HUES64 (cell line): Measurements from ENCODE around the gene NKX1-1.
"Not testable (repeated sequence)": the region's sequence is repeated elsewhere in the genome, so short reads cannot be mapped to it uniquely, and the experiment has no call there.

Source experiments
- H3K27ac ChIP-seq: 2 replicates; pipeline ENCODE4 v1.7.0; 2013; ENCODE audit warnings: low read depth, low read length, inconsistent platforms
- H3K27me3 ChIP-seq: 2 replicates; pipeline ENCODE4 v1.6.1; 2013; ENCODE audit warnings: mild to moderate bottlenecking, low read length; ENCODE audit not compliant: insufficient read depth
- H3K36me3 ChIP-seq: 2 replicates; pipeline ENCODE4 v1.6.1; 2013; ENCODE audit warnings: mild to moderate bottlenecking, low read length; ENCODE audit not compliant: insufficient read depth
- H3K4me1 ChIP-seq: 2 replicates; pipeline ENCODE4 v1.6.1; 2013; ENCODE audit warnings: mild to moderate bottlenecking, low read length, moderate library complexity; ENCODE audit not compliant: insufficient read depth
- H3K4me3 ChIP-seq: 2 replicates; pipeline ENCODE4 v1.5.1; 2013; ENCODE audit warnings: mild to moderate bottlenecking, low read length, moderate library complexity
- H3K9ac ChIP-seq: 2 replicates; pipeline ENCODE4 v1.6.1; 2013; ENCODE audit warnings: mild to moderate bottlenecking, low read depth, low read length
- H3K9me3 ChIP-seq: 2 replicates; pipeline ENCODE4 v1.6.1; 2013; ENCODE audit warnings: low read depth, low read length; ENCODE audit not compliant: insufficient read depth
- WGBS: fragments of 150-250, 120-280 bp; methylation state at CpG from one replicate; pipeline ENCODE4 v1.1.7; 2013; ENCODE audit warnings: missing lambda C conversion rate; 5-methylcytosine and 5-hydroxymethylcytosine counted together

Gene NKX1-1

DNA sequence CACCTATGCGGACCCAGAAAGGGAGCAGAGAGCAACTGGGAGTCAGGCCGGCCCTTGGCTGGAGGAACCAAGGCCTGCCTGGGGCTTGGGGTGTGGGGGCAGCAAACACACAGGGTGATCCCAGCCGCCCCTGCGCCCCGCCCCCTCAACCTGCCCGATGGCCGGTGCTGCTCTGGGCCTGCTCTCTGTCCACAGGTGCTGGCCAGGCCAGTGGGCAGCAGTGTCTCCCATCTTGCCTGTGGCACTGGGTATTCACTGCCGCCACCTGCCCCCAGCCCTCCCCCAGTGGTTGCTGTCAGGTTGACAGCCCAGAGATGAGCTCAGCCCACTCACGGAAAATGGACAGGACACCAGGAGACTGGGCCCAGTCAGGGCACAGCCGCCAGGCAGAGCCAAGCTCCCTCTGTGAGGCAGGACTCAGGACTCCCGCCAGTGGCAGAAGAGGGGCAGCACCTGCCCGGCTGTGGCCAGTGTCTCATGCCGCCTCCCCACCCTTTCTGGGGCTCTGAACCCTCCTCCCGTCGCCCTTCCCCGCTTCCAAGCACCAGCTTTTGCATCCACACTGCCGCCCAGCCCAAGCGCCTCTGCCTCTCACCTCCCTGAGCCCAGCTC is 4.7 kb downstream of the NKX1-1 start:
- H3K9ac ChIP-seq = no peak overlapping the region
- 48% methylated on average over 18 of the region's 18 CpGs for WGBS
- H3K27me3 ChIP-seq = peaks cover 76% of the 10 kb centered on the region
- H3K9me3 ChIP-seq = 0 out of 2 replicates have a peak, but pooled peaks cover 6% of the 10 kb centered on the region
- no peak overlapping the region for H3K27ac ChIP-seq
- no peaks in the 10 kb centered on the region for H3K4me1 ChIP-seq
- no peak overlapping the region for H3K4me3 ChIP-seq
- H3K36me3 ChIP-seq = no peaks in the 10 kb centered on the region

GRCh38 chr4:1400831-1401408 is 5.3 kb downstream of the NKX1-1 start:
- WGBS = 48% methylated on average over 12 of the region's 14 CpGs
- no peak overlapping the region for H3K9ac ChIP-seq
- H3K4me3 ChIP-seq = no peak overlapping the region
- no peaks in the 10 kb centered on the region for H3K4me1 ChIP-seq
- H3K36me3 ChIP-seq = no peaks in the 10 kb centered on the region
- 0 out of 2 replicates have a peak, but pooled peaks cover 10% of the 10 kb centered on the region for H3K9me3 ChIP-seq
- H3K27me3 ChIP-seq = peaks cover 70% of the 10 kb centered on the region
- no peak overlapping the region for H3K27ac ChIP-seq

GRCh38 chr4:1400191-1400805 is 5.9 kb downstream of the NKX1-1 start:
- WGBS = 94% methylated on average over 11 of the region's 11 CpGs

DNA sequence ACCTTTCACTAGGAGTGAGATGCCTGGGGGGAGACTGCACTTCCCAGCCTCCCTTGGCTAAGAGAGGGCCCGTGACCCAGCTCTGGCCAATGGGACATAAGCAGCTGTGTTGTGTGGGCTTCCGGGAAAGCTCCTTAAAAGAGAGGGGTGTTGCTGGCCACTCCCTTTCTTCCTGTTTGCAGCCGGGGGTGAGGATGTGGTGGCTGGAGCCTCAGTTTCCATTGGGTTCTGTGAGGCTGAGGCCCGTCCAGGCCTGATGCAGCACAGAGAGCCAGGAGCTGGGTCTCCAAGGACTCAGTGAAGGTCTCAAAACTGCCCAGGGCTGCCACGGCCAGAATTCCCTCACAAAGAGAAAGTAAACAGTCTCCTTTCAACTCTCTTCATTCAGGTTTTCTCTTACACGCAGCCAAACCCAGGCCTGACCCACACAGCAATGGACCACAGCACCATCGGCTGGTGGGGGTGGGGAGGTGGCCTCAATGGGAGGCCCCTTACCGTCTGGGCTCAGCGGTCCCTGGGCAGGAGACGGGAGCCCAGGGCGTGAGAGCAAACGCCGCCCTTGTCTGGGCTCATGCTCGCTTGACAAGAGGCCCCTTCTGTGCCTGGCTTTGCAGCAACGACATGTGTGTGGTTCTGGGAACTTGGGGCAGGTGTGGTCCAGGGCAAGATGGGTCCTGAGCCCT is 6.6 kb downstream of the NKX1-1 start:
- Histone ChIP-seq H3K27ac (no peak overlapping the region), H3K27me3 (peaks cover 58% of the 10 kb centered on the region), H3K9ac (no peak overlapping the region), H3K9me3 (0 out of 2 replicates have a peak, but pooled peaks cover 10% of the 10 kb centered on the region), H3K4me3 (no peak overlapping the region), H3K4me1 (no peaks in the 10 kb centered on the region), H3K36me3 (no peaks in the 10 kb centered on the region)
- WGBS = 81% methylated on average over 15 of the region's 15 CpGs

More at GRCh38 chr4:1400191-1400805, 5.9 kb downstream of the NKX1-1 start:
- Histone ChIP-seq H3K36me3 (no peaks in the 10 kb centered on the region), H3K9ac (no peak overlapping the region), H3K4me3 (no peak overlapping the region), H3K27ac (no peak overlapping the region), H3K4me1 (no peaks in the 10 kb centered on the region), H3K9me3 (0 out of 2 replicates have a peak, but pooled peaks cover 10% of the 10 kb centered on the region), H3K27me3 (peaks cover 64% of the 10 kb centered on the region)

- peaks cover 50% of the 10 kb centered on the region for H3K27me3 ChIP-seq
- H3K4me1 ChIP-seq = no peaks in the 10 kb centered on the region
- no peaks in the 10 kb centered on the region for H3K36me3 ChIP-seq
- no peak overlapping the region for H3K9ac ChIP-seq
- WGBS = 93% methylated on average over 20 of the region's 22 CpGs
- 0 out of 2 replicates have a peak, but pooled peaks cover 10% of the 10 kb centered on the region for H3K9me3 ChIP-seq
- H3K4me3 ChIP-seq = no peak overlapping the region
- no peak overlapping the region for H3K27ac ChIP-seq
These were observed 7.3 kb downstream of the NKX1-1 start for GRCh38 chr4:1398681-1399507.

DNA sequence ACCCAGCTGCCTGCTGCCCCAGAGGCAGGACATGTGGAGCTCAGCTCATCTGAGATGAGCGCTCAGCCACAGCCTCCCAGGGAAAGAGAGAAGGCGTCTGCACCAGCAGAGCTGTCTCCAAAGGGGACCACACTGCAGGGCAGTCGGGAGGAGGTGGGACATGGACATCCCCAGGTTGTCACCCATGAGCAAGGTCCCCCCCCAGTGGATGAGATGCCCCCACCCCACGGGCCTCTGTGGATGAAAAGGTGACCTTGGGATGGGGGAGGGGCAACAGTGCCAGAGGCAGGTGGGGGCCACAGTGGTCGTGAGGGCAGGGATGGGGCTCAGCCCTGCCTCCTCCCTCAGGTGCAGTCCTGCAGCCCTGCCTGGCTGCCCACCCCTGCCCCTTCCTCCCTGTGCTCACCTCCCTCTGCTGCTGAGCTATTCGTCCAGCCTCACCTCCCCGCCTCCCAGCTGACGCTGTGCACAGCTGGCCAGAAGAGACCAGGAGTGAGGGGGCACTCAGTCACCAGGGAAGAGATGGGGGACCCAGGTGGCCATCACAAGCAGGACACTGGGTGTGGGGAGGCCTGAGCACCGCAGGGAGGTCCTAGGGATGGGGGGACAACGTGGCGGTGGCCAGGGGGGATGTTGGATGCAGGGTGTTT is 9.3 kb downstream of the NKX1-1 start:
- H3K4me3 ChIP-seq = no peak overlapping the region
- H3K9ac ChIP-seq = no peak overlapping the region
- 0 out of 2 replicates have a peak, but pooled peaks cover 10% of the 10 kb centered on the region for H3K9me3 ChIP-seq
- 93% methylated on average over 11 of the region's 11 CpGs for WGBS
- no peak overlapping the region for H3K27ac ChIP-seq
- H3K4me1 ChIP-seq = no peaks in the 10 kb centered on the region
- peaks cover 30% of the 10 kb centered on the region for H3K27me3 ChIP-seq
- no peaks in the 10 kb centered on the region for H3K36me3 ChIP-seq

DNA sequence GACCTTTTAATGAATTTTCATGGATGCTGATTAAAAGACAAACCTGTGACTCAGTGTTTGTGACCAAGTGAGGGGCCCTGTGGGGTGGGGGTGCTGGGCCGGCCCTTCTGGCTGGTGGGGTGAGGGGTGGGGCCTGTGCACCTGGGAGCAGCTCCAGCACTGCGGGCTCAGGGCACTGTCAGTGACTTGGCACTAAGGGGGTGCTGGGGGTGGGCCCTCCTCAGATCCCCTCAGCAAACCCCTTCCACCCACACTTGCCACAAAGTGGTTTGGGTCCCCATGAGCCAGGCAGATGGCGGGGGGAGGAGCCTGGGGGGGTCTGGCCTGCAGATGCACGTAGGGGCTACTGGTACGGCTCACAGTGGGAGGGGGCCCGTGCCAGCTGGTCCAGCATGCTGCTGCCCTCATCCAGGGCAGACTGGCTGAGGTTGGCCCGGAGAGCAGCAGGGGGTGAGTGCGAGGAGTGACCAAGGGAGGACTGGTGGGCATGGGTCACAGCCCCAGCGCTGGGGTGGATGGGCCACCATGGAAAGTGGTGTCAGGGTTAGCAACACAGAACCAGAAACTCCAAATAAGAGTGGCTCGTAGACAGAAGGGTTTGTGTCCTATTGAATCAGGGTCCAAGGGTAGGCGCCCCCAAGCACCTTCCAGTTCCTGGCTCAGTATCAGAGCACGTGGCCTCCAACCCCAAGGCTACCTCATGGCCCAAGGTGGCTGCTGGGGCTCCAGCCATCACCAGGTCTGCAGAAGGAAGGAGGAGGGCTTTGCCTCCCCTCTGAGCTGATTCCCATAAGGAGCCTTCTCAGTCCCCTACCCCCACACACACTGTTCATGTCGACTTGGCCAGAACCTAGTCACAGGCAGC is 10.1 kb downstream of the NKX1-1 start:
- Histone ChIP-seq H3K9me3 (0 out of 2 replicates have a peak, but pooled peaks cover 10% of the 10 kb centered on the region), H3K27me3 (peaks cover 23% of the 10 kb centered on the region), H3K4me1 (no peaks in the 10 kb centered on the region), H3K4me3 (no peak overlapping the region), H3K9ac (no peak overlapping the region), H3K27ac (no peak overlapping the region), H3K36me3 (no peaks in the 10 kb centered on the region)
- WGBS = 92% methylated on average over 11 of the region's 13 CpGs

- H3K27me3 ChIP-seq = peaks cover 15% of the 10 kb centered on the region
- H3K4me3 ChIP-seq, H3K36me3 ChIP-seq, H3K4me1 ChIP-seq, H3K9ac ChIP-seq, H3K27ac ChIP-seq, H3K9me3 ChIP-seq: not testable (repeated sequence)
- 95% methylated on average over 26 of the region's 26 CpGs for WGBS
These were observed 10.8 kb downstream of the NKX1-1 start for GRCh38 chr4:1395389-1395820.

- 96% methylated on average over 63 of the region's 63 CpGs for WGBS
These were observed 11.5 kb downstream of the NKX1-1 start for GRCh38 chr4:1394554-1395388.

More at GRCh38 chr4:1394554-1395388, 11.5 kb downstream of the NKX1-1 start:
- H3K4me1 ChIP-seq, H3K9ac ChIP-seq, H3K27me3 ChIP-seq, H3K4me3 ChIP-seq, H3K36me3 ChIP-seq, H3K27ac ChIP-seq, H3K9me3 ChIP-seq: not testable (repeated sequence)
